ENCODE data around the gene PRR16. TPM values are rescaled to one million over a fixed set of nuclear protein-coding genes. Genes with fewer than 3 reads are reported as not detected.

Gene PRR16
- total RNA-seq, 1 experiment from 2014 or later = not detected

DNA sequence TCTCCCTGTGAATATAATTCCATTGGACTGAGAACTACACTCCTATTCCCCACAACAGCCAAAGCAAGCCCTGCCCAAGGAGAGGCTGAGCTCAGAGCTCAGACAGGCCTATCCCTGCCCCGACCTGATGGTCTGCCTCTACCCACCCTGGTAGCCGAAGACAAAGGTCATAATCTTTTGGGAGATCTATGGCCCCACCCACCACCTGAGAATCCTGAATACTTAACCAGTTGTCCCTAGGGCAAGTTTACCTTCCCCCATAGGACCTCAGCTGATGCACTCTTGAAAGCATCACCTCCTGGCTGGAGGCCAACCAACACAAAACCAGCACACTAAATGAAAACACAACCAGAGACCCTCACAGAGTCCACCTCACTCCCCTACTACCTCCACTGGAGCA, 167.5 kb downstream of the PRR16 start:
- Histone ChIP-seq H3K36me3 (ENCODE audit: insufficient read depth, low read length, poor library complexity, severe bottlenecking) (no peaks in the 10 kb centered on the region), H3K27me3 (replicated peaks; ENCODE audit: insufficient read depth, low read depth, low read length, poor library complexity) (no peaks in the 10 kb centered on the region), H3K4me1 (ENCODE audit: insufficient read depth, low read length, poor library complexity, severe bottlenecking) (no peaks in the 10 kb centered on the region), H3K9me3 (ENCODE audit: low read depth, low read length, poor library complexity, severe bottlenecking) (no peaks in the 10 kb centered on the region), H3K4me3 (ENCODE audit: low read depth, low read length, poor library complexity, severe bottlenecking) (no peak overlapping the region), H3K27ac (ENCODE audit: low read depth, low read length, poor library complexity, severe bottlenecking) (no peak overlapping the region)
- no peak for TF ChIP-seq EZH2 (IDR thresholded peaks at IDR 0.05; ENCODE audit: borderline replicate concordance, low read depth, low read length, poor library complexity, severe bottlenecking)
- TF ChIP-seq, protein P1, sequence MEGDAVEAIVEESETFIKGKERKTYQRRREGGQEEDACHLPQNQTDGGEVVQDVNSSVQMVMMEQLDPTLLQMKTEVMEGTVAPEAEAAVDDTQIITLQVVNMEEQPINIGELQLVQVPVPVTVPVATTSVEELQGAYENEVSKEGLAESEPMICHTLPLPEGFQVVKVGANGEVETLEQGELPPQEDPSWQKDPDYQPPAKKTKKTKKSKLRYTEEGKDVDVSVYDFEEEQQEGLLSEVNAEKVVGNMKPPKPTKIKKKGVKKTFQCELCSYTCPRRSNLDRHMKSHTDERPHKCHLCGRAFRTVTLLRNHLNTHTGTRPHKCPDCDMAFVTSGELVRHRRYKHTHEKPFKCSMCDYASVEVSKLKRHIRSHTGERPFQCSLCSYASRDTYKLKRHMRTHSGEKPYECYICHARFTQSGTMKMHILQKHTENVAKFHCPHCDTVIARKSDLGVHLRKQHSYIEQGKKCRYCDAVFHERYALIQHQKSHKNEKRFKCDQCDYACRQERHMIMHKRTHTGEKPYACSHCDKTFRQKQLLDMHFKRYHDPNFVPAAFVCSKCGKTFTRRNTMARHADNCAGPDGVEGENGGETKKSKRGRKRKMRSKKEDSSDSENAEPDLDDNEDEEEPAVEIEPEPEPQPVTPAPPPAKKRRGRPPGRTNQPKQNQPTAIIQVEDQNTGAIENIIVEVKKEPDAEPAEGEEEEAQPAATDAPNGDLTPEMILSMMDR (conservative IDR thresholded peaks at IDR 0.05; ENCODE audit: low read depth, low read length) = no peak
- POLR2A ChIA-PET (ENCODE audit: low non-redundant PET) = no interaction called here
- BruUV-seq (replicated peaks) = no TSS peak
- intact Hi-C loops (cut with micrococcal nuclease; ENCODE audit: unreplicated experiment) = no loop called here
- CTCF ChIA-PET = no interaction called here
- DNase-seq (ENCODE audit: low spot score) = no peak

DNA sequence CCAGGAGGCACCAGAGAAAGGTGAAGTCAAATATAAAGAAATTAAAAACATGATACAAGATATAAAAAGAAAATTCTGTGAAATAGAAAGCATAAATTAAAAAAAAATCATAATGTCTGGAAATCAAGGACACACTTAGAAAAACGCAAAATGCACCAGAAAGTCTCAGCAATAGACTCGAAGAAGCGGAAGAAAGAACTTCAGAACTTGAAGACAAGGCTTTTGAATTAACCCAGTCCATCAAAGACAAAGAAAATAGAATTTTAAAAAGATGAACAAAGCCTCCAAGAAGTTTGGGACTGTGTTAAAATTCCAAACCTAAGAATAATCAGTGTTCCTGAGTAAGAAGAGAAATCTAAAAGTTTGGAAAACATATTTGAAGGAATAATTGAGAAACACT, 168.3 kb downstream of the PRR16 start:
- TF ChIP-seq, protein P1 (conservative IDR thresholded peaks at IDR 0.05; ENCODE audit: low read depth, low read length) = no peak
- TF ChIP-seq EZH2 (IDR thresholded peaks at IDR 0.05; ENCODE audit: borderline replicate concordance, low read depth, low read length, poor library complexity, severe bottlenecking) = no peak

DNA sequence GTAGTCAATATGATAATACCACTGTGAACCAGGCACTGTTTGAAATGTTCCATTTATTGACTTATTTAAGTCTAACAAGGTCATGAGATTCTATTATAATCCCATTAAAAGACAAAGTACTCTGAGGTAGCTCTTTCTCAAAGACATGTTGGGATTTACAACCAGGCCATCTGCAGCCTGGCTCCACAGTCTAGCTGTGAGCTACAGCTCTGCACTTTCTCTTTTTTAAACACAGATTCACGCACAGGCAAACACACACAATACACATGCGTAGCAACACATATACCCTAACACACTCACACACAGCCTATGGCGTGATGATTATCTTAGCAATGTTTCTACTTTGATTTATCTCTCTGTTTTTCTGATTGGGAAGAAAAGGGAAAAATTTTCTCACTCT, 174.3 kb downstream of the PRR16 start:
- H3K36me3 ChIP-seq (ENCODE audit: insufficient read depth, low read length, poor library complexity, severe bottlenecking) = no peaks in the 10 kb centered on the region
- H3K4me1 ChIP-seq (ENCODE audit: insufficient read depth, low read length, poor library complexity, severe bottlenecking) = no peaks in the 10 kb centered on the region
- no peak overlapping the region for H3K27ac ChIP-seq (ENCODE audit: low read depth, low read length, poor library complexity, severe bottlenecking)
- intact Hi-C loops (cut with micrococcal nuclease; ENCODE audit: unreplicated experiment) = no loop called here
- no peak overlapping the region for H3K4me3 ChIP-seq (ENCODE audit: low read depth, low read length, poor library complexity, severe bottlenecking)
- ChIA-PET POLR2A (ENCODE audit: low non-redundant PET) (no interaction called here), CTCF (no interaction called here)
- H3K9me3 ChIP-seq (ENCODE audit: low read depth, low read length, poor library complexity, severe bottlenecking) = no peaks in the 10 kb centered on the region
- BruUV-seq (replicated peaks) = no TSS peak
- TF ChIP-seq, protein P1 (conservative IDR thresholded peaks at IDR 0.05; ENCODE audit: low read depth, low read length) = no peak
- DNase-seq (ENCODE audit: low spot score) = no peak
- H3K27me3 ChIP-seq (replicated peaks; ENCODE audit: insufficient read depth, low read depth, low read length, poor library complexity) = no peaks in the 10 kb centered on the region

More for the DNA sequence above, 168.3 kb downstream of the PRR16 start:
- ChIA-PET POLR2A (ENCODE audit: low non-redundant PET) (no interaction called here), CTCF (no interaction called here)
- Histone ChIP-seq H3K9me3 (ENCODE audit: low read depth, low read length, poor library complexity, severe bottlenecking) (no peaks in the 10 kb centered on the region), H3K27ac (ENCODE audit: low read depth, low read length, poor library complexity, severe bottlenecking) (no peak overlapping the region), H3K4me3 (ENCODE audit: low read depth, low read length, poor library complexity, severe bottlenecking) (no peak overlapping the region), H3K27me3 (replicated peaks; ENCODE audit: insufficient read depth, low read depth, low read length, poor library complexity) (no peaks in the 10 kb centered on the region), H3K4me1 (ENCODE audit: insufficient read depth, low read length, poor library complexity, severe bottlenecking) (no peaks in the 10 kb centered on the region), H3K36me3 (ENCODE audit: insufficient read depth, low read length, poor library complexity, severe bottlenecking) (no peaks in the 10 kb centered on the region)
- intact Hi-C loops (cut with micrococcal nuclease; ENCODE audit: unreplicated experiment) = no loop called here
- no peak for DNase-seq (ENCODE audit: low spot score)
- BruUV-seq (replicated peaks) = no TSS peak
